Metanephros (tissue), 1 donor: ENCODE data around the gene POMZP3. TPM values are rescaled to one million over a fixed set of nuclear protein-coding genes. Genes with fewer than 3 reads are reported as not detected.

Experiments used
- total RNA-seq: library from RNA; depleted of rRNA; stranded (reverse); fragments of >200 nt; gene quantifications from one replicate; pipeline ENCODE4 v1.2.3, GENCODE V29; 2014

The POMZP3 gene
- total RNA-seq, result 8.3 TPM

GRCh38 chr7:76626989-76627642 lies at the start of gene POMZP3:
POMZP3 (minus strand) TSS chr7:76627279; CDS start chr7:76626064, 1,215 bp downstream.

Other genes starting within 250 kb of the POMZP3 start
- 3.7 TPM for gene SSC4D, start 217.6 kb downstream of the POMZP3 start, total RNA-seq
- 1.5 TPM for gene ZP3, start 202.3 kb downstream of the POMZP3 start, total RNA-seq
- gene DTX2, start 165.6 kb downstream of the POMZP3 start, total RNA-seq, result 14.0 TPM
- 1.6 TPM for gene UPK3B, start 116.7 kb downstream of the POMZP3 start, total RNA-seq
- 0.53 TPM for gene SPDYE16, start 84.0 kb downstream of the POMZP3 start, total RNA-seq